Epithelial cell of proximal tubule (primary cell): ENCODE measurements around the gene APBB1IP. TPM values are rescaled to one million over a fixed set of nuclear protein-coding genes. Genes with fewer than 3 reads are reported as not detected.

ENCODE experiments used
- DNase-seq: peaks from one replicate; pipeline ENCODE4 v3.0.0-alpha.2; 2011; ENCODE audit warnings: low read depth
- H3K4me3 ChIP-seq: 2 replicates; pipeline ENCODE4 v1.5.1; 2011; ENCODE audit warnings: low read depth, mild to moderate bottlenecking, low read length
- CTCF ChIP-seq: conservative IDR thresholded peaks from 2 replicates; pipeline ENCODE4 v1.5.1; 2012; ENCODE audit warnings: low read depth, mild to moderate bottlenecking, low read length
- total RNA-seq: library from RNA; depleted of rRNA; stranded (reverse); fragments of >200 nt; gene quantifications from 2 replicates; pipeline ENCODE4 v1.2.3, GENCODE V29; 2015

APBB1IP gene
- total RNA-seq, 1 donor from 2014 or later: 1.6 TPM

GRCh38 chr10:26506736-26507135, 68.6 kb downstream of the APBB1IP start:
- TF ChIP-seq CTCF: no peak
- no peak overlapping the region for H3K4me3 ChIP-seq
- no peak for DNase-seq

- TF ChIP-seq CTCF: no peak
- no peak for DNase-seq
- no peak overlapping the region for H3K4me3 ChIP-seq
These were observed 69.3 kb downstream of the APBB1IP start for GRCh38 chr10:26507441-26507840.

DNA sequence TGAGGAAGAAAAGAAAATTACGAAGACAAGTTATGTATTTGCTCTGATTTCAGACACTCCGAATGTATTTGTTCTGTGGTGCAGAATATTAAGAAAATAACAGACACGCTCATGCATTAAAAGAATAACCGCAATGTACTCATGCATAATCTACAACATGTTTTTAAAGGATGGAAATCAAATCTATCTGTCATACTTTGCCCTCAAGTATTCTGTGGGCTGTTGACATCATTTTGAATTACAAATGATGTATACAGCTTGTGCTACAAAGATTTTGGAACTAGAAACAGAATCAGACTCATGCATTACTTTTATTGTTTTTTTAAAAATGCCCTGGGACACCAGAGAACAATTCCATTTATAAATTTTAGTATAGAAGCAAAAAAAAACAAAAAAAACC, 69.9 kb downstream of the APBB1IP start:
- TF ChIP-seq CTCF: no peak
- DNase-seq: no peak
- no peak overlapping the region for H3K4me3 ChIP-seq

DNA sequence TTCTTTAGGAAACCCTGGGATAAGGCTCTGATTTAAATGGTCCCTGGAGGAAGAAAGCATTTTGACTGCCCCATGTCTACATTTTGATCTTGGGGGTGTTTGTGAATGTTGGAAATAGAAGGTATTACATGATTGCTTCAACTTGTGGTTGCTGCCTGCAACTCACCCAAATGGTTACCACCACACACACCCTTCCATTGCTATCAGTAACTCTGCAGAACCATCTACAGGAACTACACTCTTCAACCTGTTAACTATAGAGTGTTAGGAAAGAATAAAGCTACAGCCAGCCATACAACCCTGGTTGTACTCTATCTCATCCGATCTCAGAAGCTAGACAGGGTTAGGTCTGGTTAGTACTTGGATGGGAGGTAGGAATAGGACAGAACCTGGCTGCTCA, 71.2 kb downstream of the APBB1IP start:
- DNase-seq: no peak

DNA sequence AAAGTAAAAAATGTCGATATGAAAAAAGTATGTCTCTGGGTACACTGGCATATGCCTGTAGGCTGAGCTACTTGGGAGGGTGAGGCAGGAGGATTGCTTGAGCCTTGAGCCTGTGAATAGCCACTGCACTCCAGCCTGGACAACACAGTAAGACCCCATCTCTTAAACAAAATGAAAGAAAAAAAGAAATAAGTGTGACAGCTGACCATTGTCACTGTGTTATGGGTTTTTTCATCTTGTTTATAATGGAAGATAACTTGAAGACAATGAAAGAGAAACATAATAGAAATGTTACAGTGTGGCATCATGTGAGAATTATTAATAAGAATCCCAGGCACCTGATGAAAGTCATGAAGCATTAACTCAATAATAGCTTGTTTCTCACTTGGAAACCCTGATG, 75.0 kb downstream of the APBB1IP start:
- H3K4me3 ChIP-seq: no peak overlapping the region
- TF ChIP-seq CTCF: no peak
- no peak for DNase-seq

More for the DNA sequence above, 71.2 kb downstream of the APBB1IP start:
- no peak for TF ChIP-seq CTCF
- no peak overlapping the region for H3K4me3 ChIP-seq

DNA sequence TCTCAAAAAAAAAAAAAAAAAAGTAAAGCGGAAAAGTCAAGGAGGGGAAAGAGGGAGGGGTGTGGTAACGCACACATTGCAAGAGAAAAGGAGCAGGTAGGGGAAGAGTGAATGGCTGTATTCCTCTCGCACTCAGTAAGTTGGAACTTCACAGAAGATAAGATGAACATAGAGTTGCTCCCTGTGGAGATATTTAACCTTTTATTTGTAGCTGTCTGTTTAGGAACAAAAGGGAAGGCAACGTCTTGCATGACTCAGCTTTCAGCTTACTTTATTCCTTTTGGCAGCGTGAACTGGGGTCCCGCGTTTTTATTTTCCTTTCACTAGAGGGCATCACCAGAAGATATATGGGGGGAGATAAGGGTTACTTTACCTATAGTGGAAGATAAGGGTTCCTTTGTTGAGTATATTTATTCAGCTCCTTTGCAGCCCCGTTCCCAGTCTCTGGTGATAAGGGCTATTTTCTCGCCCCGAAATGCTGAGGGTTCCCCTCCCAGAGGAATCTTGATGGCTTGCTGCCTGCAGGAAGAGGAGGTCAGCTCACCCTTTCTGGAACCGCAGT, 78.5 kb downstream of the APBB1IP start:
- no peak for TF ChIP-seq CTCF

GRCh38 chr10:26517141-26517867, 79.2 kb downstream of the APBB1IP start:
- no peak for DNase-seq
- no peak overlapping the region for H3K4me3 ChIP-seq
- no peak for TF ChIP-seq CTCF

More for the DNA sequence above, 78.5 kb downstream of the APBB1IP start:
- DNase-seq: no peak
- no peak overlapping the region for H3K4me3 ChIP-seq
